K562 (cell line): ENCODE measurements around the gene DYNC1I1.

Source experiments
- ELF1 ChIP-seq: fragments of 200-800 bp; sonication (Bioruptor generic); IDR thresholded peaks from 2 replicates; pipeline ENCODE4 v1.6.1; 2016; ENCODE audit warnings: missing genetic modification characterization, missing compliant biosample characterization
- RFX5 ChIP-seq: IDR thresholded peaks from 2 replicates; pipeline ENCODE4 v1.6.1; 2011; ENCODE audit warnings: low read depth, mild to moderate bottlenecking, improper control_type of control experiment, low read length
- ZNF408 ChIP-seq: fragments of 250-450 bp; sonication (Bioruptor Pico); IDR thresholded peaks from 2 replicates; pipeline ENCODE4 v1.4.0; 2020; ENCODE audit warnings: low read depth, mild to moderate bottlenecking, moderate library complexity
- ZNF780A ChIP-seq: fragments of 250-450 bp; sonication (Bioruptor Pico); IDR thresholded peaks from 2 replicates; pipeline ENCODE4 v1.5.0; 2021; ENCODE audit warnings: mild to moderate bottlenecking

GRCh38 chr7:95766086-95766485, 6.3 kb upstream of the DYNC1I1 start:
- TF ChIP-seq ZNF408 (CRISPR knock-in tag) (no peak), ZNF780A (CRISPR knock-in tag) (no peak), RFX5 (no peak), ELF1 (tag) (no peak)
